Sigmoid colon (tissue), 4 donors: Measurements from ENCODE around the gene BCR.
A peak's percentile ranks its signal among the peaks of the same experiment; 100 is the strongest.

ENCODE experiments used
- CTCF ChIP-seq, 4 experiments: fragments of 450-650 bp in 3 of 4; fragments of 200-600 bp in 1 of 4; IDR thresholded peaks; one replicate each; pipeline ENCODE4 v1.5.1; 2016 to 2019; ENCODE audit warnings: antibody characterized with exemption in 4 of 4, mild to moderate bottlenecking in 3 of 4, moderate library complexity in 2 of 4
- POLR2A ChIP-seq, 2 donors: fragments of 450-650 bp; IDR thresholded peaks; one replicate each; pipeline ENCODE4 v1.6.1; 2016; ENCODE audit warnings: antibody characterized with exemption in 2 of 2, mild to moderate bottlenecking in 2 of 2, moderate library complexity in 2 of 2
- POLR2AphosphoS5 ChIP-seq, 4 donors: sonication (generic); formaldehyde crosslinking; IDR thresholded peaks; one replicate each; pipeline ENCODE4 v1.6.1; 2017; ENCODE audit warnings: antibody characterized with exemption in 4 of 4

GRCh38 chr22:23289851-23290724 is 109.8 kb downstream of the BCR start:
- TF ChIP-seq CTCF (IDR thresholded peaks at IDR 0.05) (peak; percentile 49 to 78 (median 74)), POLR2A (IDR thresholded peaks at IDR 0.05) (no peak), POLR2AphosphoS5 (IDR thresholded peaks at IDR 0.05) (no peak)
